ENCODE results near the gene TAF4B. TPM values are rescaled to one million over a fixed set of nuclear protein-coding genes. Genes with fewer than 3 reads are reported as not detected.

The TAF4B gene
- total and polyA plus RNA-seq, 9 of the 15 experiments (the other 6 are each of a cell fraction or from before 2014, with no cell fraction given) = 4.5 to 25.3 (median 20.5) TPM

- TF ChIP-seq PHF21A (IDR thresholded peaks at IDR 0.05; ENCODE audit: borderline replicate concordance, low read depth) (no peak), ZNF316 (IDR thresholded peaks at IDR 0.05) (peak; percentile 94), ELF1 (tag; IDR thresholded peaks at IDR 0.05) (no peak), ZNF696 (CRISPR knock-in tag; conservative IDR thresholded peaks at IDR 0.05) (no peak), ZNF282 (CRISPR knock-in tag; IDR thresholded peaks at IDR 0.05) (peak; percentile 9; the same call in 1 of the 2 replicates), CHD1 (IDR thresholded peaks at IDR 0.05; ENCODE audit: low read length) (peak; percentile 12), SIN3A (IDR thresholded peaks at IDR 0.05; ENCODE audit: borderline replicate concordance in 2 of 2, control insufficient read depth in 1 of 2, low read depth in 2 of 2, low read length in 2 of 2) (peak; percentile 3 to 48; a peak in 2 of 4 replicates), ZNF766 (CRISPR knock-in tag; conservative IDR thresholded peaks at IDR 0.05) (0 out of 2 replicates have a peak, but pooled peaks have one; percentile 16)
These were observed 916 bp downstream of the TAF4B start (continued) for GRCh38 chr18:26227051-26227670.

GRCh38 chr18:26228562-26229260 lies 2.5 kb downstream of the TAF4B start:
- Histone ChIP-seq H2AFZ (ENCODE audit: low read depth, low read length) (no peak overlapping the region), H3K27me3 (ENCODE audit: control insufficient read depth in 2 of 2, insufficient read depth in 2 of 2, low read length in 2 of 2) (peaks cover 0 to 2% of the 10 kb centered on the region in 2 experiments; a peak in 1 of 5 replicates), H3K4me3 (peak overlapping the region; percentile 92), H3K9me1 (ENCODE audit: control insufficient read depth, insufficient read depth, low read length) (no peaks in the 10 kb centered on the region), H3K4me1 (replicated peaks in 1 of 2; ENCODE audit: control insufficient read depth in 2 of 2, insufficient read depth in 2 of 2, low read length in 2 of 2) (peaks cover 10 to 32% of the 10 kb centered on the region in 2 experiments; a peak in 4 of 5 replicates), H3K36me3 (ENCODE audit: control insufficient read depth, insufficient read depth, low read length) (peaks cover 6% of the 10 kb centered on the region; the same call in 2 of the 3 replicates), H3K4me2 (ENCODE audit: insufficient read depth, low read length) (peak overlapping the region; percentile 93), H3K27ac (ENCODE audit: extremely low read depth, low read depth, low read length) (peak overlapping the region; percentile 86; the same call in 2 of the 3 replicates), H4K20me1 (replicated peaks; ENCODE audit: control insufficient read depth, insufficient read depth, low read length) (no peaks in the 10 kb centered on the region), H3K9ac (ENCODE audit: insufficient read depth in 1 of 2, low read depth in 2 of 2, low read length in 2 of 2) (peak overlapping the region; percentile 8 to 88; a peak in 2 of 4 replicates), H3K79me2 (ENCODE audit: control insufficient read depth, insufficient read depth, low read length) (peaks cover 67% of the 10 kb centered on the region), H3K9me3 (replicated peaks; ENCODE audit: control insufficient read depth, insufficient read depth, low read depth, low read length) (no peaks in the 10 kb centered on the region)
- FAIRE-seq = no peak
- CTCF ChIA-PET (ENCODE audit: low intra/inter-chr PET ratio) = no interaction called here
- no TSS peak for BruUV-seq (replicated peaks)
- TF ChIP-seq SRSF7 (optimal IDR thresholded peaks at IDR 0.05; ENCODE audit: low read depth, low read length) (no peak), MYC (IDR thresholded peaks at IDR 0.05; ENCODE audit: low read depth, low read length) (0 out of 2 replicates have a peak, but pooled peaks have one; percentile 20), MYC (CRISPR knock-in tag; IDR thresholded peaks at IDR 0.05; ENCODE audit: borderline replicate concordance, low read depth) (no peak), TCFL5 (CRISPR knock-in tag; conservative IDR thresholded peaks at IDR 0.05) (no peak), U2AF1 (optimal IDR thresholded peaks at IDR 0.05; ENCODE audit: low read depth, low read length) (no peak), NRF1 (conservative IDR thresholded peaks at IDR 0.05 in 1 of 2, IDR thresholded peaks at IDR 0.05 in 1 of 2) (no peak), GATAD2B (IDR thresholded peaks at IDR 0.05; ENCODE audit: borderline replicate concordance) (0 out of 2 replicates have a peak, but pooled peaks have one; percentile 18), HNRNPL (IDR thresholded peaks at IDR 0.05; ENCODE audit: low read depth, low read length) (no peak), HDGF (IDR thresholded peaks at IDR 0.05) (no peak), KLF6 (CRISPR knock-in tag; IDR thresholded peaks at IDR 0.05; ENCODE audit: borderline replicate concordance) (no peak)
- peak; percentile 28 for ATAC-seq
- in situ Hi-C loops (cut with MboI) (no loop called here), intact Hi-C loops (cut with micrococcal nuclease) (loop anchor here (5.0 kb wide), 2 partner anchors 44 to 69 kb away; no protein-coding TSS in a partner anchor)
- 15% methylated on average over 6 of the region's 6 CpGs for WGBS (ENCODE audit: insufficient coverage, low coverage, missing lambda C conversion rate)
- POLR2A ChIA-PET = no interaction called here
- DNase-seq (ENCODE audit: extremely low read depth in 1 of 4, low spot score in 3 of 4) = peak in 2 of 4 experiments; percentile 29 to 72
